ENCODE measurements around the gene WASF2.

DNA sequence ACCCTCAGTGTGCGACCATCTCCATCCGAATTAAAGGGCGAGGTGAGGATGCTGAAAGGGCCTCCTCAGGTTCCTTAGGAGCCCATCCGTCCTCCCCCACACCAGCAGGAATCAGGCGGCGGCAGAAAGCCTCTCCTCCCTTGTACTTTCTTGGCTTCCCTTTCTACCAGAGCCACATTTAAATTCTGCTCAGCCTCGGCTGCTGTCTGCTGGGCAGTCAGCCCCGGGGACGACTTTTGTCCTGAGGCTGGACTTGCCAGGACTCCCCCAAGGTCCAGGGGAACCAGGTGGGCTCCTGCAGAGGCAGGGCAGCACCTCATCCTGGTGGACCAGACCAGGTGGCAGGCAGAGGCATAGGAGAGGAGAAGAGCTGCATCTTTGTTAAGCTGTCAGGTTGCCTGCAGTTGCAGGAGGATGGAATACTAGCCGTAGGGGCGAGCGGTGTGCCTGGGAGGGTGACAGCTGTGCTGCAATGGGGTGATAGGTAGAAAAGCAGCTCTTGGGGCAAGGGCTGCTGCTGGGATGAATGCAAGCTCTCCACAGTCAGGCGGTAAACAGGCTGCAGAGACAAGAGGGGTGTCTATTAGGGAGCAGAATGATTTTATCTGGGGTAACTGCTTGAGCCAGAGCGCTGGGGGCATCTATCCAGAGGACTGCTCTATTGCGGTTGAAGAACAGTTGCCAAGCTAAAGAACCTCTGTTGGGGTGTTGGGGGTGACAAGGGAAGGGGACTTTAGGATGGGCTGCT, 46.2 kb upstream of the WASF2 start:
- TF ChIP-seq KDM1A (IDR thresholded peaks at IDR 0.05; ENCODE audit: borderline replicate concordance, low read length) (no peak), GTF2F1 (IDR thresholded peaks at IDR 0.05; ENCODE audit: borderline replicate concordance, low read depth, low read length) (no peak), EP300 (IDR thresholded peaks at IDR 0.05; ENCODE audit: borderline replicate concordance in 1 of 2, low read depth in 2 of 2, low read length in 2 of 2) (no peak), POLR2AphosphoS5 (IDR thresholded peaks at IDR 0.05; ENCODE audit: low read depth, low read length) (no peak), EZH2 (IDR thresholded peaks at IDR 0.05; ENCODE audit: low read depth, low read length, severe bottlenecking) (no peak)
- TF ChIP-seq, protein P1, sequence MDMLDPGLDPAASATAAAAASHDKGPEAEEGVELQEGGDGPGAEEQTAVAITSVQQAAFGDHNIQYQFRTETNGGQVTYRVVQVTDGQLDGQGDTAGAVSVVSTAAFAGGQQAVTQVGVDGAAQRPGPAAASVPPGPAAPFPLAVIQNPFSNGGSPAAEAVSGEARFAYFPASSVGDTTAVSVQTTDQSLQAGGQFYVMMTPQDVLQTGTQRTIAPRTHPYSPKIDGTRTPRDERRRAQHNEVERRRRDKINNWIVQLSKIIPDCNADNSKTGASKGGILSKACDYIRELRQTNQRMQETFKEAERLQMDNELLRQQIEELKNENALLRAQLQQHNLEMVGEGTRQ (IDR thresholded peaks at IDR 0.05; ENCODE audit: low read length): no peak
- TF ChIP-seq, protein P2, sequence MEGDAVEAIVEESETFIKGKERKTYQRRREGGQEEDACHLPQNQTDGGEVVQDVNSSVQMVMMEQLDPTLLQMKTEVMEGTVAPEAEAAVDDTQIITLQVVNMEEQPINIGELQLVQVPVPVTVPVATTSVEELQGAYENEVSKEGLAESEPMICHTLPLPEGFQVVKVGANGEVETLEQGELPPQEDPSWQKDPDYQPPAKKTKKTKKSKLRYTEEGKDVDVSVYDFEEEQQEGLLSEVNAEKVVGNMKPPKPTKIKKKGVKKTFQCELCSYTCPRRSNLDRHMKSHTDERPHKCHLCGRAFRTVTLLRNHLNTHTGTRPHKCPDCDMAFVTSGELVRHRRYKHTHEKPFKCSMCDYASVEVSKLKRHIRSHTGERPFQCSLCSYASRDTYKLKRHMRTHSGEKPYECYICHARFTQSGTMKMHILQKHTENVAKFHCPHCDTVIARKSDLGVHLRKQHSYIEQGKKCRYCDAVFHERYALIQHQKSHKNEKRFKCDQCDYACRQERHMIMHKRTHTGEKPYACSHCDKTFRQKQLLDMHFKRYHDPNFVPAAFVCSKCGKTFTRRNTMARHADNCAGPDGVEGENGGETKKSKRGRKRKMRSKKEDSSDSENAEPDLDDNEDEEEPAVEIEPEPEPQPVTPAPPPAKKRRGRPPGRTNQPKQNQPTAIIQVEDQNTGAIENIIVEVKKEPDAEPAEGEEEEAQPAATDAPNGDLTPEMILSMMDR (IDR thresholded peaks at IDR 0.05; ENCODE audit: control extremely low read depth in 1 of 3, insufficient read depth in 1 of 3, low read depth in 1 of 3, low read length in 3 of 3): no peak

Measured in H1 (cell line).